ENCODE data around the gene ATP8B1.

ATP8B1 gene

GRCh38 chr18:57811477-57812125, 8.5 kb upstream of the ATP8B1 start:
- TF ChIP-seq MYC (IDR thresholded peaks at IDR 0.05; ENCODE audit: low read depth, low read length) = no peak
- DNase-seq (ENCODE audit: low read depth) = no peak
- no peak overlapping the region for H3K4me3 ChIP-seq (ENCODE audit: low read depth, low read length)

GRCh38 chr18:57809190-57809589, 6.1 kb upstream of the ATP8B1 start:
- DNase-seq (ENCODE audit: low read depth) = no peak
- TF ChIP-seq POLR2A (IDR thresholded peaks at IDR 0.05; ENCODE audit: extremely low read depth, insufficient read length) = no peak
- no peak for TF ChIP-seq MAX (IDR thresholded peaks at IDR 0.05; ENCODE audit: low read depth, low read length)
- TF ChIP-seq CTCF (IDR thresholded peaks at IDR 0.05; ENCODE audit: low read depth, low read length) = no peak
- TF ChIP-seq MYC (IDR thresholded peaks at IDR 0.05; ENCODE audit: low read depth, low read length) = no peak
- no peak overlapping the region for H3K4me3 ChIP-seq (ENCODE audit: low read depth, low read length)

- H3K4me3 ChIP-seq (ENCODE audit: low read depth, low read length) = no peak overlapping the region
- DNase-seq (ENCODE audit: low read depth) = no peak
- TF ChIP-seq MAX (IDR thresholded peaks at IDR 0.05; ENCODE audit: low read depth, low read length) = no peak
- TF ChIP-seq MYC (IDR thresholded peaks at IDR 0.05; ENCODE audit: low read depth, low read length) = no peak
- TF ChIP-seq CTCF (IDR thresholded peaks at IDR 0.05; ENCODE audit: low read depth, low read length) = no peak
- TF ChIP-seq POLR2A (IDR thresholded peaks at IDR 0.05; ENCODE audit: extremely low read depth, insufficient read length) = no peak
Measured at GRCh38 chr18:57807336-57808117, 4.4 kb upstream of the ATP8B1 start.

- no peak for TF ChIP-seq MYC (IDR thresholded peaks at IDR 0.05; ENCODE audit: low read depth, low read length)
- no peak for TF ChIP-seq POLR2A (IDR thresholded peaks at IDR 0.05; ENCODE audit: extremely low read depth, insufficient read length)
- TF ChIP-seq CTCF (IDR thresholded peaks at IDR 0.05; ENCODE audit: low read depth, low read length) = no peak
- no peak for TF ChIP-seq MAX (IDR thresholded peaks at IDR 0.05; ENCODE audit: low read depth, low read length)
- DNase-seq (ENCODE audit: low read depth) = no peak
- no peak overlapping the region for H3K4me3 ChIP-seq (ENCODE audit: low read depth, low read length)
Measured at GRCh38 chr18:57806978-57807285, 3.8 kb upstream of the ATP8B1 start.

- TF ChIP-seq MAX (IDR thresholded peaks at IDR 0.05; ENCODE audit: low read depth, low read length) = no peak
- no peak for TF ChIP-seq POLR2A (IDR thresholded peaks at IDR 0.05; ENCODE audit: extremely low read depth, insufficient read length)
- no peak for TF ChIP-seq CTCF (IDR thresholded peaks at IDR 0.05; ENCODE audit: low read depth, low read length)
- TF ChIP-seq MYC (IDR thresholded peaks at IDR 0.05; ENCODE audit: low read depth, low read length) = no peak
- H3K4me3 ChIP-seq (ENCODE audit: low read depth, low read length) = no peak overlapping the region
- no peak for DNase-seq (ENCODE audit: low read depth)
Measured at GRCh38 chr18:57806201-57806977, 3.3 kb upstream of the ATP8B1 start.

- DNase-seq (ENCODE audit: low read depth) = no peak
- no peak overlapping the region for H3K4me3 ChIP-seq (ENCODE audit: low read depth, low read length)
- no peak for TF ChIP-seq POLR2A (IDR thresholded peaks at IDR 0.05; ENCODE audit: extremely low read depth, insufficient read length)
- no peak for TF ChIP-seq MAX (IDR thresholded peaks at IDR 0.05; ENCODE audit: low read depth, low read length)
- no peak for TF ChIP-seq MYC (IDR thresholded peaks at IDR 0.05; ENCODE audit: low read depth, low read length)
- TF ChIP-seq CTCF (IDR thresholded peaks at IDR 0.05; ENCODE audit: low read depth, low read length) = no peak
Measured at GRCh38 chr18:57805117-57805516, 2.0 kb upstream of the ATP8B1 start.

All from NB4 (cell line).